CD4-positive, CD25-positive, alpha-beta regulatory T cell (primary cell): ENCODE measurements around the gene DOK6. TPM values are rescaled to one million over a fixed set of nuclear protein-coding genes. Genes with fewer than 3 reads are reported as not detected.

ENCODE experiments used
- ATAC-seq, 2 donors: fragments of 150-1000 bp; cut with Tn5 transposase; one replicate each; pipeline ENCODE4 v1.10.0; 2021; ENCODE audit warnings: low read depth in 2 of 2, moderate number of reproducible peaks in 2 of 2, moderate library complexity in 1 of 2
- DNase-seq, 3 donors: peaks; one replicate each; pipeline versions ENCODE4 v3.0.0 to v3.0.0-alpha.2; 2012 to 2022; ENCODE audit warnings: mixed read lengths in 1 of 3
- H3K27ac ChIP-seq: one replicate; pipeline ENCODE4 v1.7.0; 2013; ENCODE audit warnings: mild to moderate bottlenecking, low read length; ENCODE audit not compliant: insufficient read depth, poor library complexity, severe bottlenecking
- H3K27me3 ChIP-seq: one replicate; pipeline ENCODE4 v1.7.0; 2013; ENCODE audit warnings: low read length; ENCODE audit not compliant: control insufficient read depth, insufficient read depth
- H3K36me3 ChIP-seq: one replicate; pipeline ENCODE4 v1.7.0; 2013; ENCODE audit warnings: mild to moderate bottlenecking, low read length, moderate library complexity; ENCODE audit not compliant: control insufficient read depth, insufficient read depth
- H3K4me1 ChIP-seq: 2 replicates; pipeline ENCODE4 v1.7.0; 2013; ENCODE audit warnings: mild to moderate bottlenecking, low read length; ENCODE audit not compliant: insufficient read depth, control insufficient read depth, poor library complexity, severe bottlenecking
- H3K4me3 ChIP-seq: one replicate; pipeline ENCODE4 v1.7.0; 2013; ENCODE audit warnings: low read depth, mild to moderate bottlenecking, low read length, moderate library complexity
- H3K9me3 ChIP-seq, 2 experiments: 1 replicate in 1 of 2; 2 replicates in 1 of 2; pipeline ENCODE4 v1.7.0; 2013; ENCODE audit warnings: low read length in 2 of 2, mild to moderate bottlenecking in 1 of 2, moderate library complexity in 1 of 2; ENCODE audit not compliant: control insufficient read depth in 2 of 2
- H3K27ac Mint-ChIP-seq, 3 donors: one replicate each; pipeline ENCODE4 v1.8.0; 2020 to 2022; ENCODE audit warnings: mild to moderate bottlenecking in 3 of 3, mixed read lengths in 3 of 3, moderate library complexity in 2 of 3
- H3K27me3 Mint-ChIP-seq: one replicate; pipeline ENCODE4 v1.8.0; 2022; ENCODE audit warnings: mild to moderate bottlenecking, mixed read lengths
- H3K36me3 Mint-ChIP-seq: one replicate; pipeline ENCODE4 v1.8.0; 2020; ENCODE audit warnings: mixed read lengths
- H3K4me1 Mint-ChIP-seq, 4 donors: one replicate each; pipeline ENCODE4 v1.8.0; 2020 to 2022; ENCODE audit warnings: mixed read lengths in 4 of 4, mild to moderate bottlenecking in 1 of 4
- H3K4me3 Mint-ChIP-seq, 4 donors: one replicate each; pipeline ENCODE4 v1.8.0; 2020 to 2022; ENCODE audit warnings: mild to moderate bottlenecking in 4 of 4, mixed read lengths in 4 of 4, moderate library complexity in 3 of 4
- H3K9me3 Mint-ChIP-seq, 7 donors: one replicate each; pipeline ENCODE4 v1.8.0; 2020 to 2022; ENCODE audit warnings: mixed read lengths in 7 of 7, mild to moderate bottlenecking in 3 of 7, moderate library complexity in 2 of 7
- polyA plus RNA-seq, 4 donors: library from polyadenylated mRNA; unstranded; fragments of 300-500 nt; fragmentation: Illumina TruSeq; gene quantifications; one replicate each; pipeline ENCODE4 v1.2.3, GENCODE V29; 2021
- total RNA-seq: library from RNA; stranded (reverse); gene quantifications from one replicate; pipeline ENCODE4 v1.2.3, GENCODE V29; 2022

The DOK6 gene
- total and polyA plus RNA-seq, 5 donors from 2014 or later = 0.03 TPM; not detected in 4

DNA sequence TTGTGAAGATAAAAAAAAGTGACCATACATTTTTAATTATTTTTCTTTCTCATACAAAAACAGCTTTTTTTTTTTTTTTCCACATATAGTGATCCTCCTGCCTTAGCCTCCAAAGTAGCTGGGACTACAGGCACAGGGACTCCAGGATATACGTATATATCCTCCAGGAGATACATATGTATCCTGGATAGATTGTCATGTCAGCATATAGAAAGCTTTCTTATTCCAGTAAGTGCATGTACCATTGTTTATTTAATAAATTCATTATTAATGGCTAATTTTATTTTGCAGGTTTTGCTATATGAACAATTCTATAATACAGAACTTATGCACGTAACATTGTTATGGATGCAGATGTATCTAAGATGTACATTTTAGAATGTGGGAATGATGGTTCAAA lies 138.7 kb downstream of the DOK6 start:
- Histone ChIP-seq H3K9me3 (no peaks in the 10 kb centered on the region), H3K27ac (no peak overlapping the region)

DNA sequence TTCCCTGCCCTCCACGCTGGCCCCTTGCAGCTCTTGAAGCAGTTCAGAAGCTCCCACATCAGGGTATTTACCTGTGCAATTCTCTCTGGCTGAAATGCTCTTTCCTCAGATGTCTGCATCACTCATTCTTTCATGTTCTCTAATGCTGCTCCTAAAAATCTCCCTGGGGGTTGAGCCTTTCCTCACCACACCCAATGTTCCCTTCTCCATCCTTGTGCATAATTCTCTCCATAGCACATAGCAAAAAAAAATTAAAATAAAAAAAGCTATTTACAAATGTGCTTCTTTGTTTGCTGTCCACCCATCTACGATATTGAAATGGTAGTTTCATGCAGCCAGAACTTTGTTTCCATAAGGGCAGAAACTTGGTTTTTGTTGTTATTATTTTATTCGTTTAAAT lies 155.5 kb downstream of the DOK6 start:
- H3K36me3 ChIP-seq = no peaks in the 10 kb centered on the region
- no peaks in the 10 kb centered on the region for H3K4me1 ChIP-seq
- no peaks in the 10 kb centered on the region for H3K27me3 ChIP-seq
- DNase-seq = no peak
- H3K27me3 Mint-ChIP-seq = no peaks in the 10 kb centered on the region
- H3K27ac ChIP-seq = no peak overlapping the region
- no peak overlapping the region for H3K4me3 ChIP-seq
- no peaks in the 10 kb centered on the region for H3K9me3 ChIP-seq
- H3K4me3 Mint-ChIP-seq = no peak overlapping the region
- peaks cover 0 to 1% (median 0%) of the 10 kb centered on the region in 7 donors for H3K9me3 Mint-ChIP-seq
- H3K27ac Mint-ChIP-seq = no peak overlapping the region
- no peak for ATAC-seq
- H3K36me3 Mint-ChIP-seq = no peaks in the 10 kb centered on the region
- no peaks in the 10 kb centered on the region for H3K4me1 Mint-ChIP-seq

More for the DNA sequence above, 138.7 kb downstream of the DOK6 start:
- H3K36me3 ChIP-seq = no peaks in the 10 kb centered on the region
- no peaks in the 10 kb centered on the region for H3K27me3 ChIP-seq
- Mint-ChIP-seq H3K27me3 (no peaks in the 10 kb centered on the region), H3K36me3 (no peaks in the 10 kb centered on the region), H3K27ac (no peak overlapping the region), H3K9me3 (no peaks in the 10 kb centered on the region), H3K4me1 (no peaks in the 10 kb centered on the region), H3K4me3 (no peak overlapping the region)
- ATAC-seq = no peak
- H3K4me1 ChIP-seq = no peaks in the 10 kb centered on the region
- DNase-seq = no peak
- no peak overlapping the region for H3K4me3 ChIP-seq

DNA sequence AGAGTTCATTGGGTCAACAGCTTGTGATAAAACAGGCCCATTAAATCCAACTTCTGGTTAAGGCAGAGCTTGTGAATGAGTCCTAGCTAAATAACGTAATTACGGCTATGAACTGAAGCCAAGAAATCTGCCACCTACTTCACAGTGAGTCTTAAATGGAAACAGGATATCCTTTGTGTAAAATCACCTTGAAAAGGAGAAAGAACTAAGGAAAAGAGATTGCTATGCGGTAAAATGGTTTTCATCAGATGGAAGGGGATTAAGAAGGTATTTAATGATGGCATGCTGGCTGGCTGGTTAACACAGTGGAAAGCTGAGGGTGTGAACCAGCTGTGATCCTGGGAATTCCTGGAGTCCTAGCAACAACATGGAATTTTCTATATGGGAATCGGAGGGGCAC lies 156.6 kb downstream of the DOK6 start:
- H3K4me1 ChIP-seq = no peaks in the 10 kb centered on the region
- H3K27me3 Mint-ChIP-seq = no peaks in the 10 kb centered on the region

DNA sequence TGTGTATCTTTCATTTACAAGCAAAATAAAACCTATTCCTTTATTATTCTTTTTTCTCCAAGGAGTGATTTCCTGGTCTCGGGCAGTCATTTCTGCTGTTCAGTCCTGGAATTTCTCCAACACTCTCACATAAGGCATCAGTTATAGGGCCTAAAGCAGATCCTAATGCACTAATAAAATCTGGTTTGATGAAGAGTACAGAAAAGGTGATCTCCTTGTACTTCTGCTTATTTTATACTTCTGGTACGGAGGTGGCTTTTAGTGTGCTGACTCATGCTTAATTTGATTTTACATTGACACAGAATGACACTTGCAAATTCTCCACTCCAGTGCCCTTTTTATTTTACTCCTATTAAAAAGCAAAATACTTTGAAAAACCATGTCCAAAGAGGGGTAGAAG lies 157.4 kb downstream of the DOK6 start:
- ATAC-seq (no peak), DNase-seq (no peak)
- Histone ChIP-seq H3K4me1 (no peaks in the 10 kb centered on the region), H3K36me3 (no peaks in the 10 kb centered on the region), H3K27ac (no peak overlapping the region), H3K9me3 (no peaks in the 10 kb centered on the region), H3K4me3 (no peak overlapping the region), H3K27me3 (no peaks in the 10 kb centered on the region)
- no peaks in the 10 kb centered on the region for H3K36me3 Mint-ChIP-seq
- H3K27me3 Mint-ChIP-seq = no peaks in the 10 kb centered on the region
- no peaks in the 10 kb centered on the region for H3K4me1 Mint-ChIP-seq
- H3K9me3 Mint-ChIP-seq = peaks cover 0 to 2% (median 0%) of the 10 kb centered on the region in 7 donors
- H3K27ac Mint-ChIP-seq = no peak overlapping the region
- H3K4me3 Mint-ChIP-seq = no peak overlapping the region

More for the DNA sequence above, 156.6 kb downstream of the DOK6 start:
- Histone ChIP-seq H3K36me3 (no peaks in the 10 kb centered on the region), H3K9me3 (no peaks in the 10 kb centered on the region), H3K27ac (no peak overlapping the region), H3K4me3 (no peak overlapping the region), H3K27me3 (no peaks in the 10 kb centered on the region)
- Mint-ChIP-seq H3K36me3 (no peaks in the 10 kb centered on the region), H3K4me1 (no peaks in the 10 kb centered on the region), H3K4me3 (no peak overlapping the region), H3K9me3 (peaks cover 0 to 1% (median 0%) of the 10 kb centered on the region in 7 donors), H3K27ac (peak overlapping the region in 1 of 3 donors; percentile 4)
- no peak for ATAC-seq
- DNase-seq = no peak

DNA sequence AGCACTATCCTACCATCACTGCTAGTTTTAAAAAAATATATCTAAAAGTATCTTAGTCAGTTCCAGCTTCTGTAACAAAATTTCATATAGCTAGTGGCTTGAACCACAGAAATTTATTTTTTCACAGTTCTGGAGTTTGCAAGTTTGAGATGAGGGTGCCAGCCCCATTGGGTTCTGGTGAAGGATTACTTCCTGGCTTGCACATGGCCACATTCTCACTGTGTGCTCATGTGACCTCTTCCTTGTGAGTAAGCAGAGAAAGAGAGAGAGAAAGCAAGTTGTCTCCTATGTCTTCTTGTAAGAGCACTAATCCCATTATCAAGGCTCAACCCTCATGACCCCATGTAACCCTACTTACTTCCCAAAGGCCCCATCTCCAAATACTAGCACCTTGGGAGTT lies 158.9 kb downstream of the DOK6 start:
- no peak overlapping the region for H3K4me3 Mint-ChIP-seq
- H3K27ac Mint-ChIP-seq = no peak overlapping the region
- no peaks in the 10 kb centered on the region for H3K4me1 Mint-ChIP-seq

DNA sequence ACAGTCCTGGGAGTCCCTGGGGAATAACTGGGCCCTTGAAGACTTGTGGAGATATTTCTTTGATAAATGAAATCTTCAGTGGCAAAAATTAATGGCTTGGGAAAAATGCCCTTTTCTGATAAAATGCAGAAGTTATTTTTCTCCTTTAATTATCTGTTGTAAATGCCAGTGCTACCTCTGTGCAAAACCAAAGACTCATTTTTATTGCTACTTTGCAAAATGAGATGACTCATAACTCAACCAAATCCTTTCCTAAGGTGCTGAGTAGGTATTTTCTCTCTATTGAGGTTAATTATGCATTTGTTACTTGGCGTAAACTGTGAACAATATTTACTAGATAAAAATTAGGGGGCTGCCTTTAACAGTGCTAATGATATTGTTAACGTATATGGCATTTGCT lies 163.9 kb downstream of the DOK6 start:
- H3K9me3 Mint-ChIP-seq = peaks cover under 1 to 10% (median 5%) of the 10 kb centered on the region in 7 donors
- no peak for ATAC-seq
- Histone ChIP-seq H3K4me3 (no peak overlapping the region), H3K27me3 (no peaks in the 10 kb centered on the region), H3K4me1 (no peaks in the 10 kb centered on the region), H3K9me3 (peaks cover 0 to 4% of the 10 kb centered on the region in 2 experiments), H3K36me3 (no peaks in the 10 kb centered on the region), H3K27ac (no peak overlapping the region)
- H3K4me3 Mint-ChIP-seq = no peak overlapping the region
- H3K27me3 Mint-ChIP-seq = no peaks in the 10 kb centered on the region
- no peaks in the 10 kb centered on the region for H3K4me1 Mint-ChIP-seq
- DNase-seq = no peak
- H3K36me3 Mint-ChIP-seq = no peaks in the 10 kb centered on the region
- no peak overlapping the region for H3K27ac Mint-ChIP-seq

More for the DNA sequence above, 158.9 kb downstream of the DOK6 start:
- no peak for ATAC-seq
- Histone ChIP-seq H3K27me3 (no peaks in the 10 kb centered on the region), H3K9me3 (no peaks in the 10 kb centered on the region), H3K27ac (no peak overlapping the region), H3K4me1 (no peaks in the 10 kb centered on the region), H3K4me3 (no peak overlapping the region), H3K36me3 (no peaks in the 10 kb centered on the region)
- Mint-ChIP-seq H3K27me3 (no peaks in the 10 kb centered on the region), H3K9me3 (peaks cover 0 to 2% (median 0%) of the 10 kb centered on the region in 7 donors), H3K36me3 (no peaks in the 10 kb centered on the region)
- DNase-seq = no peak

DNA sequence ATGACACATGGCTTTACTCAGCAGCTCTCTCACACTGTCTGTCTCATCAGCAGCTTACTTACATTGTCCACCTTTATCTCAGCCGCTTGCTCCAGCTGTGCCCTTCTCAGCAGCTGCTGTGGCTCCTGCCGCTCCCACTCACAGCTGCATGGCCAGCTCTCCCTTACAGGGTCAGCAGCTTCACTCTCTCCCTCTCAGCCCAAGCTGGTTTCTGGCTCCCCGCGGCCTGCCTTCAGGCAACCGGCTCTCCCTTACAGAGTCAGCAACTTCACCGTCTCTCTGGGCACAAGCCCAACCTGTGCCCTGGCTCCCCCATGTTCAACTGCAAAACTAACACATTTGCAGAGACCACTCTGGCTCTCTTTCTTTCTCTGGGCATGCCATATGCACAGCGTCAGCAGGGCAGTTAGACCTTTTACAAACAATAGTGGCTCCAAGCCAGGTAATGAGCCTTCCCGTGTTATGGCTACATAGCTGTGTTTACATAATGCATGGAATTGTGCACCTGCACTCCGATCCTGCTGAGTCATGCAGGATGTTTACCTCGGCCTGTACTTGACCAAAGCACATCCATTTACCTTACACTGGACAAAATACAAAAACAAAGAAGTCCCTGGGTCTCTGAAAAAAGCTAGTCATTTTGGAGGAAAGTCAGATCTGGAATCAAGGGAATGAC lies 167.3 kb downstream of the DOK6 start:
- ATAC-seq (no peak), DNase-seq (peak in 1 of 3 donors; percentile 6)
- Mint-ChIP-seq H3K36me3 (no peaks in the 10 kb centered on the region), H3K4me3 (no peak overlapping the region), H3K4me1 (no peaks in the 10 kb centered on the region), H3K27me3 (no peaks in the 10 kb centered on the region), H3K27ac (no peak overlapping the region), H3K9me3 (peaks cover under 1 to 9% (median 5%) of the 10 kb centered on the region in 7 donors)
- Histone ChIP-seq H3K36me3 (no peaks in the 10 kb centered on the region), H3K4me1 (no peaks in the 10 kb centered on the region), H3K27me3 (no peaks in the 10 kb centered on the region), H3K4me3 (no peak overlapping the region), H3K9me3 (peaks cover 0 to 4% of the 10 kb centered on the region in 2 experiments), H3K27ac (no peak overlapping the region)

DNA sequence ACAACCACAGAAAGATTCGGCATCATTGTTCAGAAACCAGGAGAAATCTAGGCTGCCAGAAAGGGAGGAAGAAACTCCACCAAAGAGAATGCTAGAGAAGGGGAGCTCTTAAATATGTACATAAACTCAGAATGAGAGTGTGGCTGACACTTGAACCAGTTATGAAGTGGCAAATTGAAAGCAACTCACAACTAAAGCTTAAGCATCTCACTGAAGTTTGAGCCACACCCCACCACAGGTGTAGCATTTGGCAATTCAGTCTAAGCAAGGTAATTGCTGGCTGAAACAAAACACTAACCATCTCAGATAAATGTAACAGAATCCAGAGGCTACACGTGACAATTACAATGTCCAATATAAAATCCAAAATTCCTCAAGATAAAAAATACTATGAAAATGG lies 168.4 kb downstream of the DOK6 start:
- Histone ChIP-seq H3K9me3 (peaks cover 0 to 4% of the 10 kb centered on the region in 2 experiments), H3K4me1 (no peaks in the 10 kb centered on the region), H3K4me3 (no peak overlapping the region), H3K27ac (no peak overlapping the region), H3K27me3 (no peaks in the 10 kb centered on the region), H3K36me3 (no peaks in the 10 kb centered on the region)
- Mint-ChIP-seq H3K36me3 (no peaks in the 10 kb centered on the region), H3K9me3 (peaks cover 0 to 12% (median 5%) of the 10 kb centered on the region in 7 donors), H3K27ac (no peak overlapping the region), H3K4me3 (no peak overlapping the region), H3K4me1 (no peaks in the 10 kb centered on the region), H3K27me3 (no peaks in the 10 kb centered on the region)
- DNase-seq (no peak), ATAC-seq (no peak)
